Panc1 (cell line): Measurements from ENCODE around the gene UNC13B. TPM values are rescaled to one million over a fixed set of nuclear protein-coding genes. Genes with fewer than 3 reads are reported as not detected.

Experiments
- ATAC-seq: fragments of 200-7000 bp; cut with Tn5 transposase; 2 replicates; pipeline ENCODE4 v1.9.1; 2020; ENCODE audit warnings: mild to moderate bottlenecking, moderate library complexity
- BruUV-seq: library from RNA; stranded (reverse); fragments of 400-500 nt; replicated peaks from 2 replicates; lab custom pipeline; 2021; lab: Mats Ljungman, UMichigan
- CTCF ChIA-PET: fragments of 300-600 bp; sonication (Branson Sonifier 250); formaldehyde crosslinking; loops from one replicate; lab custom pipeline; 2022; ENCODE audit warnings: antibody characterized with exemption; lab: Charles Lee
- POLR2A ChIA-PET: fragments of 300-600 bp; sonication (Branson Sonifier 250); formaldehyde crosslinking; loops from one replicate; lab custom pipeline; 2022; ENCODE audit warnings: antibody characterized with exemption; lab: Charles Lee
- DNase-seq: peaks from one replicate; pipeline ENCODE4 v3.0.0-alpha.2; 2010; ENCODE audit warnings: low read depth, low spot score
- H3K27ac ChIP-seq: 2 replicates; pipeline ENCODE4 v1.5.1; 2011; ENCODE audit warnings: mild to moderate bottlenecking, low read length, inconsistent platforms
- H3K27me3 ChIP-seq: fragments of 200-500 bp; sonication (Bioruptor generic); 2 replicates; pipeline ENCODE4 v1.6.0; 2014; ENCODE audit warnings: low read length, inconsistent platforms; ENCODE audit not compliant: control insufficient read depth, insufficient read depth
- H3K36me3 ChIP-seq: fragments of 200-500 bp; sonication (Bioruptor generic); 2 replicates; pipeline ENCODE4 v1.5.1; 2014; ENCODE audit warnings: inconsistent platforms, mild to moderate bottlenecking, low read length, moderate library complexity; ENCODE audit not compliant: control insufficient read depth, insufficient read depth
- H3K4me1 ChIP-seq: 2 replicates; pipeline ENCODE4 v1.5.1; 2011; ENCODE audit warnings: inconsistent platforms, mild to moderate bottlenecking, low read length, moderate library complexity; ENCODE audit not compliant: control insufficient read depth, insufficient read depth
- H3K4me3 ChIP-seq, 2 experiments: 2 replicates each; pipeline ENCODE4 v1.5.1; 2011 to 2012; ENCODE audit warnings: low read depth in 2 of 2, low read length in 2 of 2, mild to moderate bottlenecking in 2 of 2, inconsistent platforms in 1 of 2, moderate library complexity in 1 of 2
- H3K9me3 ChIP-seq: fragments of 200-500 bp; sonication (Bioruptor generic); 2 replicates; pipeline ENCODE4 v1.5.1; 2014; ENCODE audit warnings: low read depth, mild to moderate bottlenecking, inconsistent platforms, low read length, moderate library complexity; ENCODE audit not compliant: control insufficient read depth, insufficient read depth
- CTCF ChIP-seq: fragments of 450-650 bp; IDR thresholded peaks from 2 replicates; pipeline ENCODE4 v1.5.1; 2017; ENCODE audit warnings: mild to moderate bottlenecking
- POLR2AphosphoS5 ChIP-seq: IDR thresholded peaks from 2 replicates; pipeline ENCODE4 v1.6.1; 2012; ENCODE audit warnings: mild to moderate bottlenecking, low read depth, low read length, moderate library complexity
- REST ChIP-seq, 2 experiments: IDR thresholded peaks; 2 replicates each; pipeline ENCODE4 v1.6.1; 2011 to 2012; ENCODE audit warnings: low read depth in 2 of 2, control low read depth in 1 of 2, low read length in 1 of 2, mild to moderate bottlenecking in 1 of 2, moderate library complexity in 1 of 2; ENCODE audit not compliant: insufficient read depth in 1 of 2
- SIN3A ChIP-seq: IDR thresholded peaks from 2 replicates; pipeline ENCODE4 v1.6.1; 2012; ENCODE audit warnings: low read depth, mild to moderate bottlenecking, low read length, moderate library complexity, borderline replicate concordance; ENCODE audit not compliant: insufficient read depth
- TCF7L2 ChIP-seq: IDR thresholded peaks from 2 replicates; pipeline ENCODE4 v1.6.1; 2011; ENCODE audit warnings: mild to moderate bottlenecking, low read depth, low read length, inconsistent platforms
- in situ Hi-C: cut with HindIII; loops from 2 replicates; pipeline ENCODE4 v1.10.0; 2016; ENCODE audit warnings: low sequenced_read_pairs, low pct_unique_long_range_greater_than_20kb
- intact Hi-C: fragments of 100-400 bp; cut with micrococcal nuclease; formaldehyde crosslinking; loops from one replicate; pipeline ENCODE4 v1.10.0; 2022; ENCODE audit not compliant: unreplicated experiment
- total RNA-seq: library from RNA; stranded (reverse); gene quantifications from one replicate; pipeline ENCODE4 v1.2.1, GENCODE V29; 2021; ENCODE audit not compliant: unreplicated experiment

The UNC13B gene
- total RNA-seq, 1 experiment from 2014 or later, result 35.2 TPM

- H3K4me3 ChIP-seq, result no peak overlapping the region
- intact Hi-C loops, result loop anchor here (10.0 kb wide), 1 partner anchor 69 kb away; no protein-coding TSS in a partner anchor
- H3K27me3 ChIP-seq, result no peaks in the 10 kb centered on the region; the same call in 1 of the 2 replicates
- no peak for TF ChIP-seq SIN3A
- TF ChIP-seq POLR2AphosphoS5, result no peak
- TF ChIP-seq CTCF, result no peak
- H3K36me3 ChIP-seq, result no peaks in the 10 kb centered on the region
- ChIA-PET POLR2A (no interaction called here), CTCF (interaction anchor here (0.9 kb wide), 1 partner anchor 47 kb away, joined by 3 read pairs; no protein-coding TSS in a partner anchor)
- no peaks in the 10 kb centered on the region for H3K9me3 ChIP-seq
- no peaks in the 10 kb centered on the region for H3K4me1 ChIP-seq
- ATAC-seq (no peak), DNase-seq (no peak)
- BruUV-seq, result no TSS peak
- no peak overlapping the region for H3K27ac ChIP-seq
- in situ Hi-C loops, result no loop called here
Observed at GRCh38 chr9:35306283-35306682, 144.5 kb downstream of the UNC13B start.

GRCh38 chr9:35308316-35308715 is 146.5 kb downstream of the UNC13B start:
- no peak for DNase-seq
- Histone ChIP-seq H3K4me1 (no peaks in the 10 kb centered on the region), H3K4me3 (no peak overlapping the region), H3K9me3 (no peaks in the 10 kb centered on the region), H3K27me3 (no peaks in the 10 kb centered on the region; the same call in 1 of the 2 replicates), H3K36me3 (no peaks in the 10 kb centered on the region), H3K27ac (no peak overlapping the region)
- POLR2A ChIA-PET, result no interaction called here
- no peak for ATAC-seq
- TF ChIP-seq POLR2AphosphoS5, result no peak
- TF ChIP-seq CTCF, result no peak
- no peak for TF ChIP-seq TCF7L2
- TF ChIP-seq REST (IDR thresholded peaks at IDR 0.05; ENCODE audit: insufficient read depth in 1 of 2, low read depth in 2 of 2, low read length in 1 of 2), result no peak
- in situ Hi-C loops, result no loop called here
- CTCF ChIA-PET, result interaction anchor here (0.7 kb wide), 1 partner anchor 31 kb away, joined by 3 read pairs; no protein-coding TSS in a partner anchor
- intact Hi-C loops, result loop anchor here (10.0 kb wide), 1 partner anchor 66 kb away; no protein-coding TSS in a partner anchor
- BruUV-seq, result no TSS peak
